Osteocyte (in vitro differentiated cells): ENCODE data around the gene ACP2. TPM values are rescaled to one million over a fixed set of nuclear protein-coding genes. Genes with fewer than 3 reads are reported as not detected.

Experiments
- DNase-seq: peaks from one replicate; pipeline ENCODE4 v3.0.0; 2021; ENCODE audit warnings: mixed read lengths; ENCODE audit not compliant: unreplicated experiment; ENCODE audit errors: extremely low spot score
- H3K27ac Mint-ChIP-seq: one replicate; pipeline ENCODE4 v1.8.0; 2021; ENCODE audit warnings: mild to moderate bottlenecking, mixed read lengths; ENCODE audit not compliant: unreplicated experiment
- H3K27me3 Mint-ChIP-seq: one replicate; pipeline ENCODE4 v1.8.0; 2021; ENCODE audit warnings: mixed read lengths; ENCODE audit not compliant: unreplicated experiment
- H3K36me3 Mint-ChIP-seq: one replicate; pipeline ENCODE4 v1.8.0; 2021; ENCODE audit warnings: mixed read lengths; ENCODE audit not compliant: unreplicated experiment
- H3K4me1 Mint-ChIP-seq: one replicate; pipeline ENCODE4 v1.8.0; 2021; ENCODE audit warnings: mixed read lengths; ENCODE audit not compliant: unreplicated experiment
- H3K4me3 Mint-ChIP-seq: one replicate; pipeline ENCODE4 v1.8.0; 2021; ENCODE audit warnings: mild to moderate bottlenecking, moderate library complexity, mixed read lengths; ENCODE audit not compliant: unreplicated experiment
- H3K9me3 Mint-ChIP-seq: one replicate; pipeline ENCODE4 v1.8.0; 2021; ENCODE audit warnings: mixed read lengths; ENCODE audit not compliant: unreplicated experiment
- CTCF ChIP-seq: fragments of 200-600 bp; sonication (generic); IDR thresholded peaks from 2 replicates; pipeline ENCODE4 v1.5.0; 2021; ENCODE audit warnings: antibody characterized with exemption, mild to moderate bottlenecking, moderate library complexity
- total RNA-seq: library from RNA; stranded (reverse); gene quantifications from 2 replicates; pipeline ENCODE4 v1.2.1, GENCODE V29; 2021

ACP2 gene
- total RNA-seq, 1 donor from 2014 or later, result 55.7 TPM

- peak; percentile 70 for TF ChIP-seq CTCF
- no peaks in the 10 kb centered on the region for H3K9me3 Mint-ChIP-seq
- no peak for DNase-seq
- H3K27me3 Mint-ChIP-seq, result no peaks in the 10 kb centered on the region
- H3K27ac Mint-ChIP-seq, result peak within 1 kb of the TSS; percentile 85
- H3K36me3 Mint-ChIP-seq, result peaks cover 2% of the 10 kb centered on the region
- H3K4me1 Mint-ChIP-seq, result peaks cover 48% of the 10 kb centered on the region
- H3K4me3 Mint-ChIP-seq, result peak within 1 kb of the TSS; percentile 63
Observed at GRCh38 chr11:47257517-47258316, 9.1 kb upstream of the ACP2 start, which contains the start of gene NR1H3. NR1H3 (plus strand) TSS chr11:47257996; CDS start chr11:47259217, 1,221 bp downstream.

- peak overlapping the region; percentile 85 for H3K27ac Mint-ChIP-seq
- no peaks in the 10 kb centered on the region for H3K27me3 Mint-ChIP-seq
- H3K4me1 Mint-ChIP-seq, result peaks cover 48% of the 10 kb centered on the region
- TF ChIP-seq CTCF, result no peak
- H3K4me3 Mint-ChIP-seq, result no peak overlapping the region
- H3K9me3 Mint-ChIP-seq, result no peaks in the 10 kb centered on the region
- no peak for DNase-seq
- peaks cover 2% of the 10 kb centered on the region for H3K36me3 Mint-ChIP-seq
Observed at GRCh38 chr11:47257177-47257516, 8.5 kb upstream of the ACP2 start.

- Mint-ChIP-seq H3K4me3 (no peak overlapping the region), H3K27me3 (no peaks in the 10 kb centered on the region), H3K27ac (no peak overlapping the region), H3K4me1 (peaks cover 48% of the 10 kb centered on the region), H3K9me3 (no peaks in the 10 kb centered on the region), H3K36me3 (peaks cover 2% of the 10 kb centered on the region)
- no peak for TF ChIP-seq CTCF
- no peak for DNase-seq
Observed at GRCh38 chr11:47256374-47256773, 7.8 kb upstream of the ACP2 start.

- no peak for TF ChIP-seq CTCF
- no peaks in the 10 kb centered on the region for H3K27me3 Mint-ChIP-seq
- H3K9me3 Mint-ChIP-seq, result no peaks in the 10 kb centered on the region
- peak overlapping the region; percentile 95 for H3K27ac Mint-ChIP-seq
- peak overlapping the region; percentile 14 for H3K4me3 Mint-ChIP-seq
- H3K36me3 Mint-ChIP-seq, result peaks cover 2% of the 10 kb centered on the region
- peaks cover 43% of the 10 kb centered on the region for H3K4me1 Mint-ChIP-seq
- no peak for DNase-seq
Observed at GRCh38 chr11:47254386-47254785, 5.8 kb upstream of the ACP2 start.

- H3K27me3 Mint-ChIP-seq, result no peaks in the 10 kb centered on the region
- no peak for DNase-seq
- peak overlapping the region; percentile 95 for H3K27ac Mint-ChIP-seq
- peaks cover 42% of the 10 kb centered on the region for H3K4me1 Mint-ChIP-seq
- peaks cover 2% of the 10 kb centered on the region for H3K36me3 Mint-ChIP-seq
- H3K4me3 Mint-ChIP-seq, result no peak overlapping the region
- TF ChIP-seq CTCF, result no peak
- no peaks in the 10 kb centered on the region for H3K9me3 Mint-ChIP-seq
Observed at GRCh38 chr11:47253660-47254059, 5.0 kb upstream of the ACP2 start.
